CMK (cell line): ENCODE measurements around the gene DOCK9.

Experiments
- DNase-seq: peaks from one replicate; pipeline ENCODE4 v3.0.0-alpha.2; 2010; ENCODE audit warnings: low read depth

Gene DOCK9

GRCh38 chr13:98977568-98978265 is at the start of gene DOCK9:
DOCK9 (minus strand) TSS chr13:98978064; CDS start chr13:98977909, 155 bp downstream.
- no peak for DNase-seq

GRCh38 chr13:99027260-99027659 is 49.4 kb upstream of the DOCK9 start:
- no peak for DNase-seq

- DNase-seq = no peak
These were observed 45.1 kb upstream of the DOCK9 start for GRCh38 chr13:99022941-99023340.

- no peak for DNase-seq
These were observed 40.7 kb upstream of the DOCK9 start for GRCh38 chr13:99018418-99019180.

GRCh38 chr13:99015606-99016490 is 38.0 kb upstream of the DOCK9 start:
- DNase-seq = no peak

GRCh38 chr13:99014522-99014921 is 36.7 kb upstream of the DOCK9 start:
- no peak for DNase-seq

- no peak for DNase-seq
These were observed 36.1 kb upstream of the DOCK9 start for GRCh38 chr13:99013951-99014350.

GRCh38 chr13:99012539-99012938 is 34.7 kb upstream of the DOCK9 start:
- no peak for DNase-seq

GRCh38 chr13:99009987-99010551 is 32.2 kb upstream of the DOCK9 start:
- DNase-seq = no peak

GRCh38 chr13:99008577-99008976 is 30.7 kb upstream of the DOCK9 start:
- no peak for DNase-seq

- DNase-seq = no peak
These were observed 29.6 kb upstream of the DOCK9 start for GRCh38 chr13:99007414-99007986.

- DNase-seq = no peak
These were observed 27.7 kb upstream of the DOCK9 start for GRCh38 chr13:99005609-99006008.

- DNase-seq = no peak
These were observed 27.1 kb upstream of the DOCK9 start for GRCh38 chr13:99004978-99005377.

GRCh38 chr13:99003851-99004471 is 26.1 kb upstream of the DOCK9 start:
- DNase-seq = no peak

GRCh38 chr13:99003186-99003585 is 25.3 kb upstream of the DOCK9 start:
- no peak for DNase-seq

GRCh38 chr13:99002172-99002710 is 24.4 kb upstream of the DOCK9 start:
- DNase-seq = no peak

- no peak for DNase-seq
These were observed 22.3 kb upstream of the DOCK9 start for GRCh38 chr13:99000137-99000536.

- DNase-seq = no peak
These were observed 21.7 kb upstream of the DOCK9 start for GRCh38 chr13:98999639-98999952.

- no peak for DNase-seq
These were observed 21.2 kb upstream of the DOCK9 start for GRCh38 chr13:98998831-98999638.
